DMS153 (cell line): Measurements from ENCODE around the gene RAI1.

Source experiments
- DNase-seq: peaks from one replicate; lab custom pipeline; 2025; lab: John Stamatoyannopoulos, UW

The RAI1 gene

DNA sequence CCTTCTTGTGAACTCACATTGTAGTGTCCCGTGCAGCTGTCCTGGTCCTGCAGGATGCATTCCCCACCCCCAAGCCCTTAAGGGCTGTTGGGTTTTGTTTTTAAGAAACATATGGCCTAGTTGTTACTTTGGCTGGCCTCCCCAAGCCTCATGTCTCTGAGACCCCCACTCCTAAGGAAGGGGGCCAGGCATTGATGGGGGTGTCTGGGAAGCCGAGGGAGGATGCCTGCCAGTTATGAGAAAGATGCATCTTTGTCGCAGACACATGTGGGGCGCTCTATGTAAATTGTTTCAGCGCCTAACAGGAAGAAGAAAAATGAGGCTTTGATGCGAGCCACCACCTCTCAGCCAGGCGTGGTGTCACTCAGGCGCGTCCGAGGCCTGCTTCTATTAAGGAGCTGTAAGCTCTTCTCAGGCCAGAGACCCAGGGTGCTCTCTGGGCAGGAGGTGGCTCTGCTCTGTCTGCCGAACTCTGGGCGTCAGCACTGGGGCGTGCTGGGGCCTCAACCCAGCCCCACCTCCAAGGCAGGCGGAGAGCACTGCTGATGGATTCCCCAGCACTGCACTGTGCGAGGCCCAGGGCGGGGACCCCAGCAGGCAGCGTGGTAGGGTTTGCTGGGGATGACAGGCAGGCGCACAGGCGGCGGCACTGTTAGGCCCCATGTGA is 85.0 kb downstream of the RAI1 start:
- DNase-seq: no peak

DNA sequence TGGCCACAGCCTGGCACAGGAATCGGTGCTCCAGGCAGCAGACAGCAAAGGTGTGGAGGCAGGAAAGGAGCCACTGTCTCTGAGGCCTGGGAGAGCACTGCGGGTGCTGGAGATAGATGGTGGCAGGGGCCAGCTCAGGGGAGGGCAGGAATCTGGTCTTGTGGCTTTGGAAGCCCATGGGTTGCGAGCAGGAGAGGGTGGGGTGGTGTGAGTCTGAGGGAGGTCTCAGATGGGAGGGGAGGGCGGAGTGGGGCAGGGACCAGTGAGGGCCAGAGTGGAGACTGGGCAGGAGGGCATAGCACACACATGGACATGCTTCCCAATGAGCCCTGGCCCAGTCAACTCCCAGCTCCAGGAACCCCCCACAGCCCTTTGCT is 85.5 kb downstream of the RAI1 start:
- no peak for DNase-seq

DNA sequence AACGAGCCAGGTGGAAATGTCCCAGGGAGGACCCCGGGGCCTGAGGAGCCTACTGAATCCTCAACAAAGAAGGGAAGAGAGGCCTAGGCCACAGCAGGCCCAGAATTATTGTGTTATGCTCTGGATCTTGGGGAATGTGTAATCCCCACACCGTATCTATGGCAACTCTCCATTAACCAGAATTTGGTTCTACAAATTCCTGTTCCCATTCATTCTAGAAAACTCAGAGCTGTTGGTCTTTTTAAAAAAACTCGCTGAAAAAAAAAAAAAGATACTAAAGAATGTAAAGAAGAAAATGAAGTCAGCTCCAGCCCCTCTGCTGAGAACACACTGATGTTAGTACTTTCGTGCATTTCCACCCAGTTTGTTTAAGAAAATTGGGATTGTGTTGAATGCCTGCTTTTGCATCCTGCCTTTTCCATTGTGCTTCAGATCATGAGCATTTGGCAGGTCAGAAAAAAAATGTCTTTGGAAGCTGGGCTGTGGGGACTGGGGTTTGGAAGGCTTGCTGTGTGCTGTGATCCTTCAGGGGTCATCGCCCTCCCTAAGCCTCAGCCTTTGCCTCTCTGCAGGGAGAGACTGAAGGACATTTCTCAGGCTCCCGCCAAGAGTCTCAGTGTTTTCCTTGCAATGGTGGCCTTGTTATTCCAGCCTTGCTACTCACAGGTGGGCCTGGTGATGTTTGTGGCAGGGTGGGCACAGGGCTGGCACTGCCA is 86.1 kb downstream of the RAI1 start:
- no peak for DNase-seq

GRCh38 chr17:17767887-17768418 is 86.7 kb downstream of the RAI1 start:
- no peak for DNase-seq

DNA sequence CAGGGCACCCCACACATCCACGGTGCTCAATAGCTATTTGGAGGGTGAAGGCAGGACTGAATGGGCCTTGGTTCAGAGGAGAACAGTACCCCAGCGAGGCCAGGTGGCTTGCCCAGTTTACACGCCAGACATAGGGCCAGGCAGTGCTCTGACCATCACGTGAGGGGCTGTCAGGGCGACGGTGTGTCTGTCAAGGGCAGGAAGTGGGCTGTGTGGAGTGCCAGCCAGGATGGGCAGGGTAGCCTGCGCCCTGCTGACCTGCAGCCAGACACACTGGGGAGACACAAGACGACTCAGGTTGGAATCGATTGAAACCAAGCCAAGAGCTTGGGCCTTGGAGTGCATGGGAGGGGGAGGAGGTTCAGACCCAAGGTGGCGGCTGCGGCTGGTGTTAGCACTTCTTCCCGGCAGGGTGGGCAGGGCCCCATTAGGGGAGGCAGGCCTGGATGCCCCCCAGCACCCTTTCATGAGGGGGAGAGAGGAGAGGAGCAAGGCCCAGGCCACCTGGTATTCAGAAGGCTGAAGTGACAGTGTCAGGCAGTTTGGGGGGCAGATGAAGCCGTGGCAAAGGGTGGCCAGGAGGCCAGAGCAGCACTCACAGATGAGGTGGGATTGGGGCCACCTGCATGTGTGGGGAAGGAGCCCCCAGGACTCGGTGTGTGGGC is 87.3 kb downstream of the RAI1 start:
- no peak for DNase-seq

- DNase-seq: no peak
Measured at GRCh38 chr17:17769869-17770631, 88.8 kb downstream of the RAI1 start.

DNA sequence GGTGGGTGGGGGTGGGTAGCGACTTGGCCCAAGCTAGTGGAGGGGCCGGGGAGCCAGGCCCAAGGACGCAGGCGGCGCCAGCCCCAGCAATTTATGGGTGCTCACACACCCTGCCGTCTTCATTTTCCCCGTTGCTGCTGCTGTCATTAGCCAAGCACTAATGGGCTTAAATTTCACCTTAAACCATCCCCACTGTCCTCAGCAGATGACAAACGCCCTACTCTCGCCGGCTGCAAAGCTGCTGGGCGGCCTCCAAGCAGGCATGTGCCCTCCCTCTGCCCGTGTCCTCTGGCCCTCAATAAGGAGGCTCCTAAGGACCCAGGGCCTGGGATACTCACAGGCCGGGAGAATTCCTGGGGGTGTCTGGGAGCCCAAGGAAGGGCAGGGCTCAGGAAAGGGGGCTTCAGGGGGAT is 89.4 kb downstream of the RAI1 start:
- no peak for DNase-seq

- DNase-seq: no peak
Measured at GRCh38 chr17:17771498-17772201, 90.4 kb downstream of the RAI1 start.

DNA sequence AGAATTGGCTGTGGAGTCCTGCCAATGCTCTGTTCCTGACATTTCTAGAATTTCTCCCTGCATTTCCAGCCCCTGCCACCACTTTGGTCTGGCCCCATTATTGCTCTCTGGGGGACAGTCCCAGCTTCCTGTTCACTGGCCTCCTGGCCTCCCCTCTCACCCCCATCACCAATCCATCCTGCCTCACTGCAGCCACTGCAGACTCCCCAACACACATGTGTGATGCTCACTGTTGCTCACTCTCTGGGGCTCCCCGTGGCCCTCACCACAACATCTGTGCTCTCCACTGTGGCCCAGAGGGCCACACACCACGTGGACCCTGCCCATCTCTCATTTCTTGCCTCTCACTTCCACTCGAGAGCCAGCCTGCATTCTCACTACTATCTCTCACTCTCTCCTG is 91.0 kb downstream of the RAI1 start:
- no peak for DNase-seq

- no peak for DNase-seq
Measured at GRCh38 chr17:17774009-17774881, 93.0 kb downstream of the RAI1 start.

GRCh38 chr17:17776889-17777288 is 95.6 kb downstream of the RAI1 start:
- no peak for DNase-seq

DNA sequence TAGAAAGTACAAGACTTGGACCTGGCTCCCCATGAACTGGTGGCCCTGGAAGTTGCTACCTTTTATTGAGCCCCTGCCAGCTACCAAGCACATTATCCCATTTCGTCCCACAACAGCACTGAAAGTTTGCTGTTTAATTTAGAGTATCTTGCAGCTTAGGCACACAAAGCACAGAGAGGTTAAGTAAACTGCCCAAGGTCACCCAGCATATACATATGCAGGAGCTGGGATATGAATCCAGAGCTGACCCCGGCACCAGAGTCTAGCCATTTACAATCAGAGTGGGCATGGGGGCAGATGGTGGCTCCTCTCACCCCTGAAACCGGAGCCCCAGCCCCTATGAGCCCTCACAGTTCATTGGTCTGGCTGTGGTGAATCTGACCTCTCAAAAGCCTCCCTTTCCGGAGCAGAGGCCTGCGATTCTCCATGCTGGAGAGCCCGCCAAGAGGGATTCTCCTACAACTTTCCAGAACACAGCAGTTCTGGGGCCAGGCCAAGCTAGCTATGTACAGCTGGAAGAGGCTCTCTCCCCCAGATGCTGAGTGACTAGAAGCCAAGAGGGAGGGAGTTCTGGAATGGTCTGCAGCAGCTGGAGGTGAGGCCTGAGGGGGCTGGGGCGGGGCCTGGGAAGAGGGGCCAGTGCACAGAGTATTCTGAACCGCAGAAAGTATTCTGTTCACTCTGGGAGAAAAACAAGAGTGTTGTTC is 97.2 kb downstream of the RAI1 start:
- no peak for DNase-seq

DNA sequence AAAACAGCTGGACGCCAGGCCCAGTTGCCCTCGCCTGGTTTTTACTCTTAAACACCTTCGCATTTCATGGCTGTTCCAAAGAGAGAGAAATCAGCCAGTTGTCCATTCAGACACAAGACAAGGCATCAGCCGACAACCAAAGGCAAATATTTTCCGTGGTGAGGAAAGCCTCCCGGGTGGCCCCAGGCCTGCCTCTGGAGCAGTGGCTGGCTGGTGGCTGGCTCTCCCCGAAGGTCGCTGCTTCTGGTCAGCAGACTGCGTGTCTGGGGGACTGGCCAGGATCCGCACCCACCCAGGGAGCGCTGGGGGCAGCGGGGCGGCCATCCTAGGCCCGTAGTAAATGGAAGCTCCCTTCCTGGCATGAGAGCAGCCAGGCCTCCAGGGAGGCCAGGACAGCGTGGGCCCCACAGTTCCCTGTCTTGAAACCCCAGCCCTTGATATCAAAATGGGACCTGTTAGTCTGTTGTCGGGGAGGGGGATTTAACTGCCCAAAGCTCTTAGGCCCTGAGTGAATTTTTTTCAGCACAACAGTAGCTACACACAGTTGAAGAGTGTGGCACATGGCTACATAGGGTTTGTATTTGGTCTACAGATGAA is 97.9 kb downstream of the RAI1 start:
- DNase-seq: no peak

DNA sequence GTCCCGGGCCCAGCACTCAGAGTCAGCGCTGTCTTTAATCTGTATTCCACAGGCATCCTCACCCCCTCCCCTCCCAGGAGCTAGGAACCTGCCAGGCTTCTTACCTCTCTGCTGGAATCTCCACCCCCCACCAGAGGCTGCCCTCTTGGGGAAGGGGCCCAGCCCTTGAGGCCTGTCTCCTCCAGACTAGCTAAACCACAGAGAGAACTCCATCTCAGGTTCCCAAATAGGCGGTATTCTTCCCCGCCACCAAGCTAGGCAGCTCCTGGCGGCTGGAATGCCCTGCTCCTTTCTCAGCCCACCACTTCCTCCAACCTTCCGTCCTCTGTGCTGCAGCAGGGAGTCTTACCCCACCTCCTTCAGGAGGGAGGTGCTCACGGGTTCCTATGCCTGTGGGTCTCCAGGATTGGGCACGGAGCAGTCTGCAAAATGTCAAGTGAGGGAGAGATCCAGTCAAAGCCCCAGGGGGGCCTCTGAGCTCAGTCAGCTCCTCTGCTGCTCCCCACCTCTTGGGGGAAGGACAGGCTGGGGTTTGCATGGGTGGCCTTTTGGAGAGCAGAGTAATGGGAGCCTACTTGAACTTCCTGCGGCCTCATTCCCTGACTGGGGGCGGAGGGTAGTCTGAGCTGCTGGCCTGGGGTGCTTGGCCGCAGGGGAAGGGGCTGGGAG is 99.8 kb downstream of the RAI1 start:
- DNase-seq: no peak

DNA sequence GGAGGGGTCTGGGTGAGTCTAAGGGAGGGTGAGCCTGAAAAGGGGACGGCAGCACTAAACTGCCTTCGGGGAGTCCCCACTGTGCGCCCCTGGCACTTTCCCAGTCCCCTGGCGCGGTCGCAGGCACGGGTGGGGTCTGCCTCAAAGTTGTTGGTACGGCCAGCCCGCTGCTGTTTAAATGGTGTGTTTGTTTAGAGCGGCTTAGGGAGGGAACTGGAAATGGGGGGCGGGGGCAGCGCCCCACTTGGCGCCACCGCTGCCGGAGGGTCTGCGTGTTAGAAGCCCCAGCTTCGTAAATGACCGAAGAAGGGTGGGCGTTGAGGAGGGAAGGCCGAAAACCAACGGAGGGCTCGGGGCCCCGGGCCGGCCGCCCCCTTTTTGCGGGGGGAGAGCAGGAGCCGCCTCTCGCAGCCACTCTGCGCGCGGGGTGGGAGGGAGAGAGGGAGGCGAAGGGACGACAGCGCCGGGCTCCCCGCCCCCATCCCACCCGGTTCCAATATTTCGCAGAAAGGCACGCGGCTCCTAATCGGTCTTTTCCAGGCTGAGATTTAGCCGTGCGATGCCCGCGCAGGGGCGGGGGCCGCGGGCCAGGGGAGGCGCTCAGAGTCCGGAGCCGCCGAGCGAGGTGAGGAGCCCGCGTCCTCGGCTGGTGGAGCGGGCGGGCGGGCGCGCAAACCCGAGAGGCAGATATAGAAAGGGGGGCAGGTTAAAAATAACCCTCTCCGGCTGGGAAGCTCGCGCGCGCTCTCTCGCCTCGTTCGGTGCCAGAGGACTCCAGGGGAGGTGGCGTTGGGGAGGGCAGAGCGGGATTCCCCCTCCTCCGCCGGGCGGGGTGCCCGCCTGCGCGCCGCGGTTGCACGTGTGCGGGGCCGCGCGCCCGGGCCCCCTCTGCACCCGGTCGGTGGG is 100.6 kb downstream of the RAI1 start:
- DNase-seq: peak; percentile 29

- DNase-seq: no peak
Measured at GRCh38 chr17:17782523-17783115, 101.4 kb downstream of the RAI1 start.

DNA sequence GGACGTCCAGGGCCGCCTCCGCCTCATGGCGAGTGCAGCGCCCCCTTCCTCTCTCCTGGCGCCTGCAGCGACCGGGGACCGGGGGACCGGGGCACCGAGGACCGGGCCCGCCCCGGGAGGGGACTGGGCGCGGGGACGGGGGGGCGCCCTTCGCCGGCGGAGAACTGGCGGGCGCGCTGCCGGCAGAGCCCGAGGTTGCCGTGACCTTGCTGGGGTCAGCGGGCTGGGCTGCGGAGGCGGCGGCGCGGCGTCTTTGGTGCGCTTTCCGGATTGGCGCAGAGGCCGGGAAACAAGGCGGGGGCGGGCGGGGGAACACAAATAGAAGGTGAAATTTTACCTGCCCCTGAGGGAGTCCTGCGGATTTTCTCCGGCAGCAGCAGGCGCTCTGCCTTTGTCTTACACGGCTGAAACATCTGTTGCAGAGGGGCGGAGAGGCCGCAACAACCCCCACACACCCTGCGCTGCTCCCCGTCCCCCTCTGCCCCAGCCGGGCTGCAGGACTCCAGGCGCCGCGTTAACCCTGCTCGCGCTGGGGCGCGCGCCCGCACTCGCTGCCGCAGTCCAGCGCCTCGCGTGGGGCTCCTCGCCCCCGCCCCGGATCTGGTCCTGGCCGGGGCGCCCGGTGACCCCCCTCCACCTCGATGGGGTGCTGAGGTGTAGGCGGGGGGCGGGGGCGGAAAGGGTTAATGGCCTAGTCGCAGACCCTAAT is 102.0 kb downstream of the RAI1 start:
- peak; percentile 36 for DNase-seq
